ENCODE results near the gene FBXO24.

GRCh38 chr7:100580466-100581283 is 5.5 kb upstream of the FBXO24 start:
- no peak for TF ChIP-seq CTCF (IDR thresholded peaks at IDR 0.05)
- TF ChIP-seq POLR2A (IDR thresholded peaks at IDR 0.05): no peak
- no peak for TF ChIP-seq POLR2AphosphoS5 (IDR thresholded peaks at IDR 0.05)
- no peak for TF ChIP-seq EP300 (IDR thresholded peaks at IDR 0.05)
